Measurements from ENCODE around the gene TPD52L1.

- TF ChIP-seq CTCF (IDR thresholded peaks at IDR 0.05), result no peak
- no peak for TF ChIP-seq POLR2A (IDR thresholded peaks at IDR 0.05)
Observed at GRCh38 chr6:125250511-125250910, 96.9 kb downstream of the TPD52L1 start.

Data from uterus (tissue), 2 donors.